ENCODE measurements around the gene AUP1.
"Not testable (repeated sequence)": the region's sequence is repeated elsewhere in the genome, so short reads cannot be mapped to it uniquely, and the experiment has no call there.

AUP1 gene

DNA sequence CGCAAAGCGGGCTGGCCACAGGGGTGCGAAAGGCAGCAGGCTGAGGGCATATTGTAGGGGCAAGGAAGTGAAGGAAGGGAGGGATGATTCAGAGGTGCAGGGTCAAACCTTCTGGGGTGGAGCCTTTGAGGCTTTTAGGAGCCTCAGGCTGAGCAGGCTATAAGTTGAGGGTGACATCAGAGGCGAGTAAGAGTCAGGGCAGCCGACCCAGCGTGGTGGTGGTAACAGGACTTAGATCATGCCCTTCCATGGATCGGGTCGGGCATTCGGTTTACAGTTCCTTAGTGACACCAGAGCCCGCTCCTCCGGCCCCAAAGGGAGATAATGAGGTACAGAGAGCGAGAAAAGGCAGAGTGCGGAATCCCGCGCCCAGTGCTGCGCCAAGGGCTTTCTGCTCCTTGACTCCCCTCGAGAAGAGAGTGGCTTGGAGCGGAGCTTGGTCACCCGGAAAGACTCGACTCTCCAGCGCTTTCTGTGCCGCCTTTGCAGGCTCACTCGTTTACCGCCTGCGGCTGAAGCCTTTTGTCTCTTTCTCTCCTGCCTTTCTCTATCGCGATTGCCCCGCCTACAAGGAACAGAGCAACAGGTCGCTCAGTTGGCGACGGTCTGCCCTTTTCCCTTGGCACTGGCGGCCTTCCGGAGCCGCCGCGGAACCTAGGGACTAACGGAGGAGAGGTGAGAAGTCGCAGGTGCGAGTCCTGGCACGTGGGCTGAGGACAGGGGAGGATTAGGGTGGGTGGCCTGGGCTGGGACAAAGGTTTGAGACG lies 30.8 kb downstream of the AUP1 start:
- DNase-seq (ENCODE audit: low read depth): peak; percentile 29

DNA sequence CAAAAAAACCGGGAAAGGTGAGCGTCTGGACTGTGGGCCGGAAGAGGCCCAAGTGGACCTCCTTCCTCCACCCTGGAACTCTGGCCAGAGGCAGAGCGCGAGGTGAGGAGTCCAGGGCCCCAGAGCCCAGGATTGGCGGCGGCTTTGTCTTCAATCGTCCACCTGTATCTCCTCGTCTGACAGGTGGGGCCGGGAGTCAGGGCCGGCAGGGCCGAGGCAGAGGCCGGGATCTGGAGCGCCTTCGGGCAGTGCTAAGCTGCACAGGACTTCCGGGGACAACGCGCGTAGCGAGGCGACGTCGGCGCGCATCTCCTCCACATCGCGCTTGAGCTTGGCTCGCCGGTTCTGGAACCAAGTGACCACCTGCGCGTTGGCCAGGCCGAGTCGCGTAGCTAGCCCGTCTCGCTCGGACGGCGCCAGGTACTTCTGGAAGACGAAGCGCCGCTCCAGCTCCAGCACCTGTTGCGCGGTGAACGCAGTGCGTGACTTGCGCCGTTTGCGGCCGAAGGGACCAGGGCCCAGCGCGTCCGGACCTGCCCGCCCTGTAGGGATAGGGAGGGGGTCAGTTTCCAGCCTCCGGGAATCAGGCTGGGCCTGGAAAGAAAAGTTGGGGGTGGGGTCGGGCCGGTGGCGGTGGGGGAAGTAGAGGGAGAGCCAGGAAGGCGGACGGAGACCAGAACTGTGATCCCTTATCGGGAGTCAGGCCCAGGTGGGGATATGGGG lies 31.6 kb downstream of the AUP1 start:
- DNase-seq (ENCODE audit: low read depth): peak; percentile 22

DNA sequence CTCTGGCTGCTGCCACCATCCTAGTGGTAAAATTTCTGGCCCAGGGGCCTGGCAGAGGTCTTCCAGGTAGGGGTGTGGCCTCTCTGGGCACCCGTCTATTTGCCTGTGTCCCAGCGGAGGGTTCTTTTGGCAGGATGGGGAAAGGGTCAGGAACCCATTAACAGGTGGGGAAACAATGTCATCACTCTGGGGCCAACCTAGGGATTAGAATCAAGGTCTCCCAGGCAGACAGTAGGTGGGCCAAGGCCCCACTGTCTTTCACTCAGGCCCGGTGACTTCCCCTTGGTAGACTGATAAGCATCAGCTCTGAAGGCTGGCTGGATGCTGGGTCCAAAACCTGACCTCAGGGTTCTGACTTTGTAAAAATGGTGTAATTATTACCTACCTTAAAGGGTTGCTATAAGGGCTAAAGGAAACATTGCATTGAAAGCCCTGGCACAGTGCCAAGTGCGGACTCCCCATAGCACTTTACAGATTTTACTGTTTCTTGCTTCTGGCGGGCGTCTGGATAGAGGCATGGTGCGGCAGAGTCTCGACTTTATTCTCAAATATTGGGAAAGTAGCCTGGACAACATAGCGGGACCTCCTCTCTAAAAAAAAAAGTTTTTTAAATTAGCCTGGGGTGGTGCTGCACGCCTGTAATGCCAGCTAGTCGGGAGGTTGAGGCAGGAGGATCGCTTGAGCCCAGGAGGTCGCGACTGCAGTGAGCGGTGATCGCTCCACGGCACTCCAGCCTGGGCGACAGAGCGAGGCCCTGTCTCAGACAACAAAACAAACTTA lies 32.3 kb downstream of the AUP1 start:
- DNase-seq (ENCODE audit: low read depth): no peak

DNA sequence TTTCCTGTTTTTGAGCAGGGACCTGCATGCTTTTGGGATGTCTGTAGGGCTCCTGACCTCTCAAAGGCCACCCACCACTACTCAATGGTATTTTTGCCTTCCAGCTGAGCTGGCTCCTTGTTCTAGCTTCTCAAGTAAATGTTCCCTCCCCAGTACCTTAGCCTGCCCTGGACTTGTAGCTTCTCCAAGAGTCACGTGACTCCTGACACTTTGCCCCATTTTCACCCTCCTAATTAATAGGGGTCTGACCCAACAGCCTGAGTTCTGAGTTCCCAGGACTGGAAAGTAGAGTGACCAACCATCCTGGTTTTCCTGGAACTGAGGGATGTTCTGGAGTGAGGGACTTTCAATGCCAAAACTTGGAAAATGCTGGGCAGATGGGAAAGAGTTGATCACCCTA lies 34.1 kb downstream of the AUP1 start:
- DNase-seq (ENCODE audit: low read depth): no peak

DNA sequence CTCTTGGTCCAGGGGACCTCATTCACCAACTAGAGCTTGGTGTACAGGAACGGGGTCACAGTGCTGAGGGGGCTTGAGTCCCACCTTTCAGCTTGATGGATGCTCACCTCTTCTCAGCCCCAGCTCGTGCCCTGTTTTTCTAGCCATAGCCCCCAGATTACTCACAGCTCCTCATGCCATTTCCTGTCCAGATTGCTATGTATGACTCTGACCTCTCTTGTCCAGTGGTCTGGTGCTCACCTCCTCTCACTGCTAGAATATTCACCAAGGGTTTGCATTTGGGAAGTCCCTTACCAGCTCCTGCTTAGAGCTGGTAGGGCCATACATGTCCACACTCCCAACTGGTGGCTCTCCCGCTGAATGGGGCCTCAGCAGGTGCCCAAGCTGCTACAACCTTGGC lies 36.0 kb downstream of the AUP1 start:
- DNase-seq (ENCODE audit: low read depth): peak; percentile 10

DNA sequence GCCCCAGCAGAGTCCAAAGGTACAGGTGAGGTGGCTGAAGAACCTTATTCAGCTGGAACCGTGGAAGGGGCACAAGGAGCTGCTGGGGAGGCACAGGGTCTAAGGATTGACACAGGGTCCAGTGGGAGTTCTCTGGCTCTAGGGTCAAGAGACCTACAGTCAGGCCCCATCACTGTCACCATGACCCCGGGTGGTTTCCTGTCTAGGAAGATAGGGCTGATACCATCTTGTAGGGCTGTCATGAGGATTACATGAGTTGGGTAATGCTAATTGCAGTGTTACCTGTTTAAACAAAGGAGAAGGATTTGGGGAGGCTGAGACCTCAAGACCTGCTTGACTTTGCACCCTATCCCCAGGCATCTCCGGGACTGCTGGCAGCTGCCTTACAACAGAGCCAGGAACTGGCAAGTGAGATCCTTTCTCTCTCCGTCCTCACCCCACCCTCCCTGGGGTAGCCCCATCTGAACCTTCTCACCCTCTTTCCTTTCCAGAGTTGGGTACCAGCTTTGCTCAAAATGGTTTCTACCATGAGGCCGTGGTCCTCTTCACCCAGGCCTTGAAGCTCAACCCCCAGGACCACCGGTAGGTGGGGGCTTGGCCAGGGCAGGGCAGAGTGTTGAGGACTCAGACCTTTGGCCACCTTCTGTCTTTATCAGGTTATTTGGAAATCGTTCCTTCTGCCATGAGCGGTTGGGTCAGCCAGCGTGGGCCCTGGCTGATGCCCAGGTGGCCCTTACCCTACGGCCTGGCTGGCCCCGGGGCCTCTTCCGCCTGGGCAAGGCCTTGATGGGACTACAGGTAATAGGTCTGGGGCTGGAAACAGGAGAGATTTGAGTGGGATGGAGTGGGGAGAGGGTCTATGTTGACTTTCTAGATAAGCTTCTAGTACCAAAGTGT lies 37.6 kb downstream of the AUP1 start:
- DNase-seq (ENCODE audit: low read depth): no peak

DNA sequence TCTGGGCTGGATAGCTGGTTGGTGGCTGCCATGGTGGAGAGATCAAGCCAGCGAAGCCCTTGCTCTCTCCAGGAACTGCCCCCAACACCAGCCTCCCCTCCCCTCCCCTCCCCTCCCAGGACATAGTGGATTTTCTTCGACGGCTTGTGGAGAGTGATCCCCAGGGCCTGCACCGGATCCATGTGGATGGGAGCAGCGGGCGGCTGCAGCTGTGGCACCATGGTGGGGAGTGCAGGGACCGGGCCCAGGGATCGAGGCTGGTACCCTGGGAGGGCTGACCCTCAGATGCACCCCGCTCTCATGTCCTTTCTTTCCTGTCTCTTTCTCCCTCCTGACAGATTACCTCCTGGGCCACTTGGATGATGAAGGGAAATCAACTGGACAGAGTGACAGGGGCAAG lies 39.6 kb downstream of the AUP1 start:
- DNase-seq (ENCODE audit: low read depth): no peak

DNA sequence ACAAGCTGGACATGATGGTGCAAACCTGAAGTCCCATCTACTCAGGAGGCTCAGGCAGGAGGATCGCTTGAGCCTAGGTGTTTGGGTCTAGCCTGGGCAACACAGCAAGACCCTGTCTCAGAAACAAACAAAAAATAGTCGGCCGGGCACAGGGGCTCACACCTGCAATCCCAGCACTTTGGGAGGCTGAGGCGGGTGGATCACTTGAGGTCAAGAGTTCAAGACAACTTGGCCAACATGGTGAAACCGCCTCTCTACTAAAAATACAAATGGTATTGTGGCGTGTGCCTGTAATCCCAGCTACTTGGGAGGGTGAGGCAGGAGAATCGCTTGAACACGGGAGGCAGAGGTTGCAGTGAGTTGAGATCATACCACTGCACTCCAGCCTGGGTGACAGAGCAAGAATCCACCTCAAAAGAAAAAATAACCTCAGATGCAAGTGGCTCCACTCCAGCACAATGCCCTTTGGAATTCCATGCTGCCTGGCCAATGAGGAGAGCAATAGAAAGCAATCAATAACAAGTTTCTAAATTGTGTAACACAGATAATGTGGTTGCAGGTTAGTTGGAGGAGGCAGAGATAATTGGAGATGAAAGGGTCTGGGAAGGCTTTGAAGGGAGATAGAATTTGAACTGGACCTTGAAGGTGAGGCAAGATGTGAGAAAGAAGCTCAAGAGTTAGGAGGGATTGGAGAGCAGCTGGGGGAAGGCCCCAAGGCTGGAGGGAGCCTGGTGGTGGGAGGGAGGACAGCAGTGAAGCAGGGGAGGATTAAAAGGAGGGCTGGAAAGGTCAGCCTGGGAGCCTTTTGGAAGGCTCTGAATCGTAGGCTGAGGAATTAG lies 40.6 kb downstream of the AUP1 start:
- DNase-seq (ENCODE audit: low read depth): no peak

DNA sequence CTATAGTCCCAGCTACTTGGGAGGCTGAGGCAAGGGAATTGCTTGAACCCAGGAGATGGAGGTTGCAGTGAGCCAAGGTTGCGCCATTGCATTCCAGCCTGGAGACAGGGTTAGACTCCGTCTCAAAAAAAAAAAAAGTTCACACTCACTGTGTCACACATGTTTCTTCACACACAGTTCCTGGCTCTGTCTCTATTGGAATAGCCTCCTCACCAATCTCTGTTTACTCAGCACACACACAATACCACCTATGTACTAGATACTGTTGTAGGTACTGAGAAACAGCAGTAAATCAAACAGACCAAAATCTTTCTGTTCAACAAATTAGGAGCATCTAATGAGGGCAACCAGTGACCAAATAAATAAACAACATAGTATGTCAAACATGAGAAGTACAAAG lies 43.4 kb downstream of the AUP1 start:
- no peak for DNase-seq (ENCODE audit: low read depth)

DNA sequence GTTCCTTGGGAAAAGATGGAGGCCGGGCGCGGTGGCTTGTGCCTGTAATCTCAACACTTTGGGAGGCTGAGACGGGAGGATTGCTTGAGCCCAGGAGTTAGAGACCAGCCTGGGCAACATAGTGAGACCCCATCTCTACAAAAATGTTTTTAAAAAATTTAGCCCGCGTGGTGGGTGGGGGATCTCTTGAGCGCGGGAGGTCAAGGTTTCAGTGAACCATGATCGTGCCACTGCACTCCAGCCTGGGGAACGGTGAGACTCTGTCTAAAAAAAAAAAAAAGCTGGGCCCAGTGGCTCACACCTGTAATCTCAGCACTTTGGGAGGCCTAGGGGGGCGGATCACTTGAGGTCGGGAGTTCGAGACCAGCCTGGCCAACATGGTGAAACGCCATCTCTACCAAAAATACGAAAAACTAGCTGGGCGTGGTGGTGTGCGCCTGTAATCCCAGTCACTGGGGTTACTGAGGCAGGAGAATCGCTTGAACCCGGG lies 45.8 kb downstream of the AUP1 start:
- DNase-seq (ENCODE audit: low read depth): not testable (repeated sequence)

DNA sequence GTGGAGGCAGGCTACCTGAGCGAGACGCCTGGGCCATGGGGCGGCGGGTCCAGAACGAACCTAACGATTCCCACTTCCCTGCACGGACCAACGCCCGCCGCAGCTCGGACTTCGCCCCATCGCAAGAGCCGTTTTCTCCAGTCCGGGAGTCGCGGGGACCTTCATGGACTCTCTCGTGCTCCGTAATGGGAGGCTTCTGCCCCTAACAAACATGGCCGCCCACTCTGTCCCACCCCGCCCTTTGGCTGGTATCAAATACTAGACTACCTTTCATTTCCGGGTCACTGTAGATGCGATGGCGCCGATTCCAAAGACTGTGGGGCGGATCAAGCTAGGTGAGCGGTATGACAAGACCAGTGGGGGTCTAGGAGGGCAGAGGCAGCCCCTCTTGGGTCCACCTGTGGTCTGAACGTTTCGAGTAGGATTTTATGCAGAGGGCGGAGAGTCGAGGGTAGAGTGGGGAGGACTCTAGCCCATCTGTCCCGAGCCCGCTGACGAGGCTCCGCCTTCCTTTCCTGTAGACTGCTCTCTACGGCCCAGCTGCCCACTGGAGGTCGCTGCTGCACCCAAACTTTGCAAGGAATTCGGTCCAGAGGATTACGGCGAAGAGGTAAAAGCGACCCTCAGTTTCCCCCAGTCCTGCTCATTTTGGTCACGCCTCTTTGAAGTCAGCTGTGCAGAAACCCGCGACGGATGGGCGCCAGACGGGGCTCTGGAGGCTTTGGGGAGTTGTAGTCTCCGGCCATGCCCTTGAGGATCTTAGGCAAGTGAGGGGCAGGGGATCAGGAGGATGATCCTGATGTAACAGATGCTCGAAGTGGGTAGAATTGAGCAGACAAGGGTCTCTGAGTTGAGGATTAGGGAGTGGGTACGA lies 46.5 kb downstream of the AUP1 start, which contains the start of the genes CCDC142 and TTC31:
CCDC142 (minus strand) TSS at position 198 of the 874 bp plus-strand sequence; CDS start at position 37, 161 bp downstream.
TTC31 (plus strand) TSS at position 281 of the 874 bp plus-strand sequence; CDS start at position 296, 15 bp downstream.
- peak; percentile 96 for DNase-seq (ENCODE audit: low read depth)

DNA sequence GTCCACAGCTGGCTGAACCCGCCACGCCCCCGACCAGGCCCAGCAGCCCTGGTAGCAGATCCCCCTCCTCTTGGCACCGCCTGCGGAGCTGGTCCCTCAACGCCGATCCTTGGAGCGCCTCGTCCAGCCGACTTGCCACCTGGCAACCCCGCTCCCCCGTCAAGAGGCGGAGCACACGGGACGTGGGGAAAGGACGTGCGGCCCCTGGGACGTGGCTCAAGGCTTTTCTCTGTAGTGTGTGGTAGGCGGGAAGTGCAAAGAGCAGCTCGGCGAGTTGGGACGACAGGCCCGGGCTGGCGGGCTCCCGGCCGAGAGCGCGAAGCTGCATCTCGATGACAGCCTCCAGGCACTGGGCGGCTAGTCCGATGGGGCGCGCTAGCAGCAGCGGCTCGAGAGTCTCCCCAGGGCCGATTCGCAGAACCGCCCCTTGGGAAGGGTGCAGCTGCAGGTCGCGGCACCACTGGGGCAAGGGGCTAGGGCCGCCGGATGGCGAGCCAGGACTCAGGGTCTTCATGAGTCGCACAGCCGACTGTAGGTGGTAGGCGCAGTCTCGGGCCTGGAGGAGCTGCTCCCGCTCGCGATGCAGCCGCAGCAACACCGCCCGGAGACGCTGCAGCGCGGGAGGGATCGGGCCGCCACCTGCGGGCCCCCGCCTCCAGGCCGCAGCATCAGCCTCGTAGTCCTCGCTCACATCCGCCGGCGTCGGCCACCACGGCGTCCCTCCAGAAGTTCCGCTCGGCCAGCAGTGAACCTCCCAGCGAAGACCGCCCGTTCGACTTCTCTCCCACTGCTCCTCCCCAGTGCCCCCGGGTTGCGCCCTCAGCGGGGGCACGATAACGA lies 47.3 kb downstream of the AUP1 start:
- no peak for DNase-seq (ENCODE audit: low read depth)

DNA sequence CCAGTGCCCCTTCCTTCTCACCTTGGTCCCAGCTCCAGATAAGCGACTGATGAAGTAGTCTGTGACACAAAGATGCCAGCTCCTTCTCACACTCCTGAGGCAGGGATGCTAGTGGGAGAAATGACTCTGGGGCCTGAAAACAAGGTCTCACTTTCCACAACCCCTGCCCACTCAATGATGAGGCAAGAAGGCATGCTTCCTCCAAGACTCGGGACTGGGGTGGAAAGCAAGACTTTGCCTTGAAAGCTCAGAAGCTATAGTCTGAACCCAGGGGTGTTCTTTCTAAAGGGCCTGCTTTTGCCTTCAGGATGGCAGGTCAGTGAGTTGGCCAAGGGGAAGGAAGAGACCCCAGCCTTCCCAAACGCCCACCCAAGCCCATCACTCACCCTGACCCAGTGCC lies 48.1 kb downstream of the AUP1 start:
- no peak for DNase-seq (ENCODE audit: low read depth)

All from iris pigment epithelial cell (primary cell).